Hindlimb muscle (tissue), 1 donor: ENCODE data around the gene LMX1A. TPM values are rescaled to one million over a fixed set of nuclear protein-coding genes. Genes with fewer than 3 reads are reported as not detected.

Experiments used
- DNase-seq: peaks from one replicate; pipeline ENCODE4 v3.0.0-alpha.2; 2013
- polyA plus RNA-seq: library from polyadenylated mRNA; unstranded; fragments of 120-200 nt; gene quantifications from one replicate; pipeline ENCODE4 v1.2.1, GENCODE V29; 2013; ENCODE audit not compliant: insufficient read length

LMX1A gene
- polyA plus RNA-seq, 1 donor, result 1.3 TPM

DNA sequence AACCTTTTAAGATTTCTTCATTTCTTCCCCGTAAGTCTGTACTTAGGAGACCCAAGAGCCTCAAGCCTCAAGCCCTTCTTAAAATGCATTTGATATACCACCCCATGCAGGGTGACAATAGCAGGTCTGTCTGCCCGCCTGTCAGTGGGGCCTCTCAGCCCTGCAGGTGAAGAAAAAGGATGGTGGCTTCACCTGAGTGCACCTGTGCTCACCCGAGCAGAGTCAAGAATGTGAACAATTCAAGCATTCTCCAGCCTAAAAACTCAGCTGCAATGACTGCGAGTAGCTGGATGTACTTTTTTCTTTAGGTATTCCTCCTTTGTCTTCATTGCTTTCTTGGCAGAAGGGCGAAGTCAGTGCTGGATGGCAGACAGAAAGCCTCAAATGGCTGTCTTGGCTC lies 203.3 kb downstream of the LMX1A start:
- DNase-seq, result no peak

- no peak for DNase-seq
These were observed 203.8 kb downstream of the LMX1A start for GRCh38 chr1:165152727-165153126.

DNA sequence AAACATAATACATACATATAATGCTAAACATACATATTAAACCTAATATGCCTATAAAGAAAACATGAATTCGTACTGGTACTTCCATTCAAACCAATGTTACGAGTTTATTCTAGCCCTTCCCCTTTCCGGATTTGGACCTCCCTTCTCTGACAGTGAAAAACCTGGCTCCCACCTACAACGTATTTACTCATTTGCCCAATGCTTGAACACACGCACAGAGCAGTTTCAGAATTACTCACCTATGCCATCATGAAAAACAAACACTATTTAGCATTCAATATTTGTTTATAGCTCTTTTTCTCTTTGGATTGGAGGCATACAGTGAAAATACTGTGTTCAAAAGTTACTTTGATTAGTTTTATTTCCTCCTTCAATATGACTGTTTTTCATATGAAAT lies 204.4 kb downstream of the LMX1A start:
- DNase-seq, result no peak

Other genes with a start within 250 kb of the LMX1A start
- 51.3 TPM for gene RXRG, start 88.4 kb upstream of the LMX1A start, polyA plus RNA-seq
- 0.19 TPM for gene LRRC52, start 187.3 kb upstream of the LMX1A start, polyA plus RNA-seq